Peyer's patch (tissue), 4 donors: ENCODE measurements around the gene CDH6.

Source experiments
- POLR2A ChIP-seq, 2 donors: fragments of 450-650 bp; IDR thresholded peaks; one replicate each; pipeline ENCODE4 v1.5.1; 2017; ENCODE audit warnings: antibody characterized with exemption in 2 of 2, mild to moderate bottlenecking in 2 of 2, moderate library complexity in 2 of 2
- TF ChIP-seq, protein P1 (sequence below), 6 experiments: fragments of 450-650 bp in 4 of 6; fragments of 200-600 bp in 2 of 6; sonication (generic) in 1 of 6; IDR thresholded peaks; one replicate each; pipeline ENCODE4 v1.5.1; 2017 to 2019; ENCODE audit warnings: antibody characterized with exemption in 6 of 6, mild to moderate bottlenecking in 3 of 6, moderate library complexity in 1 of 6

DNA sequence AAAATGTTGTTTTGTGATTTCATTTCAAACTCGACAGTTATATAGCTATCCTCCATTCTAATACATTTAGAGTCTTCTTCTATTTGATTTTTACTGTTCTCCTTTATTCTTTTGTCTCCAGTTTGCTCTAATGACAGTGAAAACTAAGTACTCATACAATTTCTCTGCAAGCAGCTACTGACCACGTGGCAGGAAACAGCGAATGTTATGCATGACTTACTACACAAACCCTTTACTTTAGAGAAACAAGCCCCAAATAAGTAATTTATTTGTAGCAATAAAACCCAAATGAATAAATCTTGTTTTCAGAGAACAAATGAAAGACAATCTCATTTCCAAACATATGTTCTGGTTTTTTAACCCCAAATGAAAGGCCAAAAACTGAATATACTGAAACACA is 41.9 kb downstream of the CDH6 start:
- TF ChIP-seq, protein P1, sequence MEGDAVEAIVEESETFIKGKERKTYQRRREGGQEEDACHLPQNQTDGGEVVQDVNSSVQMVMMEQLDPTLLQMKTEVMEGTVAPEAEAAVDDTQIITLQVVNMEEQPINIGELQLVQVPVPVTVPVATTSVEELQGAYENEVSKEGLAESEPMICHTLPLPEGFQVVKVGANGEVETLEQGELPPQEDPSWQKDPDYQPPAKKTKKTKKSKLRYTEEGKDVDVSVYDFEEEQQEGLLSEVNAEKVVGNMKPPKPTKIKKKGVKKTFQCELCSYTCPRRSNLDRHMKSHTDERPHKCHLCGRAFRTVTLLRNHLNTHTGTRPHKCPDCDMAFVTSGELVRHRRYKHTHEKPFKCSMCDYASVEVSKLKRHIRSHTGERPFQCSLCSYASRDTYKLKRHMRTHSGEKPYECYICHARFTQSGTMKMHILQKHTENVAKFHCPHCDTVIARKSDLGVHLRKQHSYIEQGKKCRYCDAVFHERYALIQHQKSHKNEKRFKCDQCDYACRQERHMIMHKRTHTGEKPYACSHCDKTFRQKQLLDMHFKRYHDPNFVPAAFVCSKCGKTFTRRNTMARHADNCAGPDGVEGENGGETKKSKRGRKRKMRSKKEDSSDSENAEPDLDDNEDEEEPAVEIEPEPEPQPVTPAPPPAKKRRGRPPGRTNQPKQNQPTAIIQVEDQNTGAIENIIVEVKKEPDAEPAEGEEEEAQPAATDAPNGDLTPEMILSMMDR (IDR thresholded peaks at IDR 0.05), result no peak
- no peak for TF ChIP-seq POLR2A (IDR thresholded peaks at IDR 0.05)
